Measurements from ENCODE around the gene CCDC157. TPM values are rescaled to one million over a fixed set of nuclear protein-coding genes. Genes with fewer than 3 reads are reported as not detected.

CCDC157 gene
- total and polyA plus RNA-seq, 9 of the 15 experiments (the other 6 are each of a cell fraction or from before 2014, with no cell fraction given) = 0.04 to 1.3 (median 0.68) TPM

DNA sequence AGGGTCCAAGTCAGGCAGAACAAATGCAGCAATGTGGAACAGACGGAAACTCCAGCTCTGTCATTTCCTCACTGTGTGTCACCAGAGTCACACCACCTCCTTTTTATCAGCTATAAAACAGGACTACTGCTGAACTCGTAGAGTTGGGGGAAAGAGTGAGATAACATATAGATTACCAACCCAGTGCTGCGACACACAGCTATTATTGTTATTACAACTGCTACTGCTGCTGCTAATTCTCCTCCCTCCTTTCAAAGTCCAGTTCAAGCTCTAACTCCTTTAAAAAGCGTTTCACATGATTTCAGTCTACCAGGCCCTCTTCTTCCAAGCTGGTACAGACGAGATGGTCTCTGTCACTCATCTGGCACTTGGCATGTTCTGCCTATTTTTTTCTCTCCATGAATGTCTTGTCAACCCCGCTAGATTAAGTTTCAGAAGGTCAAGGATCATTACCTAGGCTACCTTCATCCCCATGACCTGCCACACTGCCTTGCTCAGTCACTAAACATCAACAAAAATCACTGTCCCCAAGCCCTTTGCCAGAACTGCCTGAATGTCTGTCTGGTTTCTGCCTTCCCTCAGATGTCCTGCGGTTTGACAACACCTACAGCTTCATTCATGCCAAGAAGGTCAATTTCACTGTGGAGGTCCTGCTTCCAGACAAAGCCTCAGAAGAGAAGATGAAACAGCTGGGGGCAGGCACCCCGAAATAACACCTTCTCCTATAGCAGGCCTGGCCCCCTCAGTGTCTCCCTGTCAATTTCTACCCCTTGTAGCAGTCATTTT, 65.1 kb downstream of the CCDC157 start (continued):
- TF ChIP-seq KDM1A (IDR thresholded peaks at IDR 0.05) (0 out of 4 replicates have a peak, but pooled peaks of 1 of the 2 experiments have one; percentile 27), STAT5B (CRISPR knock-in tag; IDR thresholded peaks at IDR 0.05) (no peak), PML (IDR thresholded peaks at IDR 0.05; ENCODE audit: low read length) (peak; percentile 55; the same call in 1 of the 2 replicates), USF2 (CRISPR knock-in tag; IDR thresholded peaks at IDR 0.05) (no peak), MYC (IDR thresholded peaks at IDR 0.05; ENCODE audit: low read depth, low read length) (no peak; the same call in 1 of the 2 replicates), MYC (CRISPR knock-in tag; IDR thresholded peaks at IDR 0.05; ENCODE audit: borderline replicate concordance, low read depth) (no peak), FOSL1 (tag; conservative IDR thresholded peaks at IDR 0.05) (peak; percentile 63), FOXP1 (CRISPR knock-in tag; IDR thresholded peaks at IDR 0.05) (no peak), POLR2A (conservative IDR thresholded peaks at IDR 0.05) (peak; percentile 46), RAD51 (IDR thresholded peaks at IDR 0.05; ENCODE audit: borderline replicate concordance, low read depth) (no peak), ZFP36 (IDR thresholded peaks at IDR 0.05; ENCODE audit: low read depth, low read length, partially characterized antibody) (no peak), ZNF347 (CRISPR knock-in tag; IDR thresholded peaks at IDR 0.05; ENCODE audit: low read depth) (no peak), CBX2 (IDR thresholded peaks at IDR 0.05; ENCODE audit: insufficient read depth, low read length, poor library complexity, severe bottlenecking) (no peak), GTF2F1 (IDR thresholded peaks at IDR 0.05; ENCODE audit: low read depth, low read length) (no peak), TEAD1 (CRISPR knock-in tag; IDR thresholded peaks at IDR 0.05) (no peak)
- TF ChIP-seq, protein P1, sequence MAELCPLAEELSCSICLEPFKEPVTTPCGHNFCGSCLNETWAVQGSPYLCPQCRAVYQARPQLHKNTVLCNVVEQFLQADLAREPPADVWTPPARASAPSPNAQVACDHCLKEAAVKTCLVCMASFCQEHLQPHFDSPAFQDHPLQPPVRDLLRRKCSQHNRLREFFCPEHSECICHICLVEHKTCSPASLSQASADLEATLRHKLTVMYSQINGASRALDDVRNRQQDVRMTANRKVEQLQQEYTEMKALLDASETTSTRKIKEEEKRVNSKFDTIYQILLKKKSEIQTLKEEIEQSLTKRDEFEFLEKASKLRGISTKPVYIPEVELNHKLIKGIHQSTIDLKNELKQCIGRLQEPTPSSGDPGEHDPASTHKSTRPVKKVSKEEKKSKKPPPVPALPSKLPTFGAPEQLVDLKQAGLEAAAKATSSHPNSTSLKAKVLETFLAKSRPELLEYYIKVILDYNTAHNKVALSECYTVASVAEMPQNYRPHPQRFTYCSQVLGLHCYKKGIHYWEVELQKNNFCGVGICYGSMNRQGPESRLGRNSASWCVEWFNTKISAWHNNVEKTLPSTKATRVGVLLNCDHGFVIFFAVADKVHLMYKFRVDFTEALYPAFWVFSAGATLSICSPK (IDR thresholded peaks at IDR 0.05; ENCODE audit: borderline replicate concordance) = no peak
- TF ChIP-seq, protein P2, sequence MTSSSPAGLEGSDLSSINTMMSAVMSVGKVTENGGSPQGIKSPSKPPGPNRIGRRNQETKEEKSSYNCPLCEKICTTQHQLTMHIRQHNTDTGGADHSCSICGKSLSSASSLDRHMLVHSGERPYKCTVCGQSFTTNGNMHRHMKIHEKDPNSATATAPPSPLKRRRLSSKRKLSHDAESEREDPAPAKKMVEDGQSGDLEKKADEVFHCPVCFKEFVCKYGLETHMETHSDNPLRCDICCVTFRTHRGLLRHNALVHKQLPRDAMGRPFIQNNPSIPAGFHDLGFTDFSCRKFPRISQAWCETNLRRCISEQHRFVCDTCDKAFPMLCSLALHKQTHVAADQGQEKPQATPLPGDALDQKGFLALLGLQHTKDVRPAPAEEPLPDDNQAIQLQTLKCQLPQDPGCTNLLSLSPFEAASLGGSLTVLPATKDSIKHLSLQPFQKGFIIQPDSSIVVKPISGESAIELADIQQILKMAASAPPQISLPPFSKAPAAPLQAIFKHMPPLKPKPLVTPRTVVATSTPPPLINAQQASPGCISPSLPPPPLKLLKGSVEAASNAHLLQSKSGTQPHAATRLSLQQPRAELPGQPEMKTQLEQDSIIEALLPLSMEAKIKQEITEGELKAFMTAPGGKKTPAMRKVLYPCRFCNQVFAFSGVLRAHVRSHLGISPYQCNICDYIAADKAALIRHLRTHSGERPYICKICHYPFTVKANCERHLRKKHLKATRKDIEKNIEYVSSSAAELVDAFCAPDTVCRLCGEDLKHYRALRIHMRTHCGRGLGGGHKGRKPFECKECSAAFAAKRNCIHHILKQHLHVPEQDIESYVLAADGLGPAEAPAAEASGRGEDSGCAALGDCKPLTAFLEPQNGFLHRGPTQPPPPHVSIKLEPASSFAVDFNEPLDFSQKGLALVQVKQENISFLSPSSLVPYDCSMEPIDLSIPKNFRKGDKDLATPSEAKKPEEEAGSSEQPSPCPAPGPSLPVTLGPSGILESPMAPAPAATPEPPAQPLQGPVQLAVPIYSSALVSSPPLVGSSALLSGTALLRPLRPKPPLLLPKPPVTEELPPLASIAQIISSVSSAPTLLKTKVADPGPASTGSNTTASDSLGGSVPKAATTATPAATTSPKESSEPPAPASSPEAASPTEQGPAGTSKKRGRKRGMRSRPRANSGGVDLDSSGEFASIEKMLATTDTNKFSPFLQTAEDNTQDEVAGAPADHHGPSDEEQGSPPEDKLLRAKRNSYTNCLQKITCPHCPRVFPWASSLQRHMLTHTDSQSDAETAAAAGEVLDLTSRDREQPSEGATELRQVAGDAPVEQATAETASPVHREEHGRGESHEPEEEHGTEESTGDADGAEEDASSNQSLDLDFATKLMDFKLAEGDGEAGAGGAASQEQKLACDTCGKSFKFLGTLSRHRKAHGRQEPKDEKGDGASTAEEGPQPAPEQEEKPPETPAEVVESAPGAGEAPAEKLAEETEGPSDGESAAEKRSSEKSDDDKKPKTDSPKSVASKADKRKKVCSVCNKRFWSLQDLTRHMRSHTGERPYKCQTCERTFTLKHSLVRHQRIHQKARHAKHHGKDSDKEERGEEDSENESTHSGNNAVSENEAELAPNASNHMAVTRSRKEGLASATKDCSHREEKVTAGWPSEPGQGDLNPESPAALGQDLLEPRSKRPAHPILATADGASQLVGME (CRISPR knock-in tag; IDR thresholded peaks at IDR 0.05) = no peak
- TF ChIP-seq, protein P3, sequence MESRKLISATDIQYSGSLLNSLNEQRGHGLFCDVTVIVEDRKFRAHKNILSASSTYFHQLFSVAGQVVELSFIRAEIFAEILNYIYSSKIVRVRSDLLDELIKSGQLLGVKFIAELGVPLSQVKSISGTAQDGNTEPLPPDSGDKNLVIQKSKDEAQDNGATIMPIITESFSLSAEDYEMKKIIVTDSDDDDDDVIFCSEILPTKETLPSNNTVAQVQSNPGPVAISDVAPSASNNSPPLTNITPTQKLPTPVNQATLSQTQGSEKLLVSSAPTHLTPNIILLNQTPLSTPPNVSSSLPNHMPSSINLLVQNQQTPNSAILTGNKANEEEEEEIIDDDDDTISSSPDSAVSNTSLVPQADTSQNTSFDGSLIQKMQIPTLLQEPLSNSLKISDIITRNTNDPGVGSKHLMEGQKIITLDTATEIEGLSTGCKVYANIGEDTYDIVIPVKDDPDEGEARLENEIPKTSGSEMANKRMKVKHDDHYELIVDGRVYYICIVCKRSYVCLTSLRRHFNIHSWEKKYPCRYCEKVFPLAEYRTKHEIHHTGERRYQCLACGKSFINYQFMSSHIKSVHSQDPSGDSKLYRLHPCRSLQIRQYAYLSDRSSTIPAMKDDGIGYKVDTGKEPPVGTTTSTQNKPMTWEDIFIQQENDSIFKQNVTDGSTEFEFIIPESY (CRISPR knock-in tag; IDR thresholded peaks at IDR 0.05) = no peak
